GM12878 (cell line): Measurements from ENCODE around the gene MYBPC2. TPM values are rescaled to one million over a fixed set of nuclear protein-coding genes. Genes with fewer than 3 reads are reported as not detected.

Source experiments
- ATAC-seq: fragments of 200-7000 bp; cut with Tn5 transposase; 3 replicates; pipeline ENCODE4 v1.9.1; 2020; ENCODE audit warnings: mild to moderate bottlenecking, moderate library complexity
- BruUV-seq: library from RNA; stranded (reverse); fragments of 400-500 nt; replicated peaks from 2 replicates; lab custom pipeline; 2021; lab: Mats Ljungman, UMichigan
- CTCF ChIA-PET: fragments of 300-600 bp; sonication (Branson Sonifier 250); formaldehyde crosslinking; extraction: SDS; loops from one replicate; lab custom pipeline; 2021; ENCODE audit warnings: inconsistent platforms; lab: Yijun Ruan, JAX
- POLR2A ChIA-PET: fragments of 350-600 bp; formaldehyde crosslinking; extraction: SDS; loops from one replicate; lab custom pipeline; 2021; ENCODE audit warnings: inconsistent platforms; lab: Charles Lee
- RAD21 ChIA-PET: fragments of 300-600 bp; sonication (Branson Sonifier 250); formaldehyde crosslinking; loops from one replicate; lab custom pipeline; 2023; ENCODE audit warnings: antibody characterized with exemption; ENCODE audit not compliant: unreplicated experiment; lab: Charles Lee
- SMC1A ChIA-PET: fragments of 300-600 bp; sonication (Branson Sonifier 250); formaldehyde crosslinking; loops from one replicate; lab custom pipeline; 2023; ENCODE audit not compliant: unreplicated experiment, uncharacterized antibody; lab: Charles Lee
- DNase-seq: peaks from one replicate; pipeline ENCODE4 v3.0.0-alpha.2; 2011; ENCODE audit warnings: low read depth, low spot score
- FAIRE-seq: peaks from 3 replicates; lab custom pipeline; 2011; peaks lifted over from hg19 to GRCh38; lab: Jason Lieb, UNC
- H2AFZ ChIP-seq: 2 replicates; pipeline ENCODE4 v1.6.0; 2011; ENCODE audit warnings: low read depth, low read length, control low read depth; ENCODE audit not compliant: control insufficient read depth
- H3K27ac ChIP-seq: 2 replicates; pipeline ENCODE4 v1.5.1; 2011; ENCODE audit warnings: control low read depth; ENCODE audit not compliant: control insufficient read depth, insufficient read depth
- H3K27me3 ChIP-seq, 2 experiments: replicated peaks in 1 of 2; 2 replicates each; pipeline versions ENCODE4 v1.6.0 to v1.6.1; 2011; ENCODE audit warnings: low read length in 1 of 2; ENCODE audit not compliant: control insufficient read depth in 2 of 2, insufficient read depth in 2 of 2
- H3K36me3 ChIP-seq, 2 experiments: 2 replicates each; pipeline ENCODE4 v1.5.1; 2011; ENCODE audit warnings: low read length in 1 of 2; ENCODE audit not compliant: control insufficient read depth in 2 of 2, insufficient read depth in 2 of 2
- H3K4me1 ChIP-seq: 2 replicates; pipeline ENCODE4 v1.6.1; 2011; ENCODE audit warnings: mild to moderate bottlenecking, low read length, moderate library complexity, mixed read lengths; ENCODE audit not compliant: control insufficient read depth, insufficient read depth
- H3K4me2 ChIP-seq: 2 replicates; pipeline ENCODE4 v1.6.0; 2011; ENCODE audit warnings: control low read depth; ENCODE audit not compliant: control insufficient read depth, insufficient read depth
- H3K4me3 ChIP-seq: fragments of 200-600 bp; sonication (generic); 2 replicates; pipeline ENCODE4 v1.5.1; 2016
- H3K79me2 ChIP-seq: 2 replicates; pipeline ENCODE4 v1.6.0; 2011; ENCODE audit warnings: low read length; ENCODE audit not compliant: control insufficient read depth, insufficient read depth
- H3K9ac ChIP-seq: 2 replicates; pipeline ENCODE4 v1.8.0; 2011; ENCODE audit warnings: low read length, control low read depth, mixed read lengths; ENCODE audit not compliant: control insufficient read depth, insufficient read depth
- H3K9me3 ChIP-seq: replicated peaks from 3 replicates; pipeline ENCODE4 v1.5.1; 2011; ENCODE audit warnings: mild to moderate bottlenecking, low read length; ENCODE audit not compliant: control insufficient read depth, insufficient read depth
- H4K20me1 ChIP-seq: 2 replicates; pipeline ENCODE4 v1.6.0; 2011; ENCODE audit not compliant: control insufficient read depth, insufficient read depth
- KLF5 ChIP-seq: fragments of 450-650 bp; IDR thresholded peaks from 2 replicates; pipeline ENCODE4 v1.6.1; 2014; ENCODE audit warnings: mild to moderate bottlenecking; ENCODE audit not compliant: partially characterized antibody
- SP1 ChIP-seq: IDR thresholded peaks from one replicate; pipeline ENCODE4 v1.6.1; 2011; ENCODE audit warnings: low read depth, low read length
- SPI1 ChIP-seq: IDR thresholded peaks from 2 replicates; pipeline ENCODE4 v1.6.1; 2011; ENCODE audit warnings: low read depth, mild to moderate bottlenecking, low read length, moderate library complexity, borderline replicate concordance; ENCODE audit not compliant: insufficient read depth
- WGBS: methylation state at CpG from one replicate; pipeline ENCODE4 v1.1.6; 2016; ENCODE audit warnings: low lambda C conversion rate; ENCODE audit not compliant: insufficient replicate concordance, insufficient coverage; ENCODE audit errors: missing lambda C conversion rate; 5-methylcytosine and 5-hydroxymethylcytosine counted together
- in situ Hi-C: fragments of 300-500 bp; cut with MboI; formaldehyde crosslinking; loops from 9 replicates; pipeline ENCODE4 v1.14.3; 2018; ENCODE audit warnings: mixed read lengths
- intact Hi-C: fragments of 100-400 bp; cut with micrococcal nuclease; formaldehyde crosslinking; loops from one replicate; pipeline ENCODE4 v1.14.2; 2022; ENCODE audit not compliant: unreplicated experiment
- polyA plus RNA-seq, 11 experiments: library from polyadenylated mRNA; depleted of rRNA in 4 of 11; unstranded in 6 of 11; stranded (reverse) in 5 of 11; fragments of >200 nt; fragmentation: Nextera tagmentation in 4 of 11; fragmentation: Illumina TruSeq in 1 of 11; extraction: Ambion mirVana in 4 of 11; extraction: Trizol in 1 of 11; gene quantifications; 1 replicate in 1 of 11; 2 replicates in 10 of 11; pipeline versions ENCODE4 v1.2.1 to v1.2.3, GENCODE V29; 2011 to 2016; ENCODE audit warnings: inconsistent platforms in 2 of 11, missing spikeins in 2 of 11, low read depth in 1 of 11
- total RNA-seq, 4 experiments: library from RNA; depleted of rRNA in 3 of 4; stranded (reverse); fragments of >200 nt in 3 of 4; fragmentation: Illumina TruSeq in 1 of 4; extraction: Trizol in 1 of 4; gene quantifications; 2 replicates each; pipeline versions ENCODE4 v1.2.1 to v1.2.3, GENCODE V29; 2013 to 2021
- TF ChIP-seq, protein P1 (sequence below): fragments of 450-650 bp; IDR thresholded peaks from 2 replicates; pipeline ENCODE4 v1.6.1; 2016; ENCODE audit warnings: mild to moderate bottlenecking
- TF ChIP-seq, protein P2 (sequence below): fragments of 450-650 bp; IDR thresholded peaks from 2 replicates; pipeline ENCODE4 v1.6.1; 2018; ENCODE audit warnings: mild to moderate bottlenecking, low read depth, moderate library complexity; ENCODE audit not compliant: partially characterized antibody

Gene MYBPC2
- total and polyA plus RNA-seq, 10 of the 15 experiments (the other 5 are each of a cell fraction or from before 2014, with no cell fraction given): 0.09 to 2.6 (median 0.61) TPM

DNA sequence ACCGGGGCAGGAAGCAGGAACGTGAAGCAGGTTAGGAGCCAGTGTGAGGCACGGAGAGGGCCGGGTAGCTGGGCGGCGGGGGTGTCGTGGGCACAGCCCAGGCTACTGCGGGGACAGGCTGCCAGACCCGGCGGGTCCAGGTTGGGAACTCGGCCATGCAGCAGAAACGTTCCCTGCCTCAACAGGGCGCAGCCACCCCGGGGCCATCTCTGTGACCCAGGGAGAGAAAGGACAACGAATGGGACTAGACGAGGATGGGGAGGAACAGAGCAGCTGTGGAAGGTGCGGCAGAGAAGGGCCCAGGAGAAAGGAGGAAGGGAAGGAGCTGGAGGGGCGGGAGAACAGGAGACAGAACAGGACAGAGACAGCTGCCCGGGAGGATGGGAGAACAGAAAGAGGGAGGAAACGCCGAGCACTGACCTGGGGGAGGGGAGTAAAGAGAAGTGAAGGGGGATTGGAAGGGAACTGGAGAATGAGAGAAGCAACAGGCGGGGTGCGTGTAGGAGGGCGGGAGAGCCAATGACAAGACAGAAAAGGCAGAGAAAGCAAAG lies 56.8 kb downstream of the MYBPC2 start:
- H4K20me1 ChIP-seq: no peaks in the 10 kb centered on the region
- H3K4me2 ChIP-seq: no peak overlapping the region
- H3K9ac ChIP-seq: no peak overlapping the region
- in situ Hi-C loops (no loop called here), intact Hi-C loops (no loop called here)
- FAIRE-seq (no peak), ATAC-seq (no peak), DNase-seq (no peak)
- TF ChIP-seq, protein P1, sequence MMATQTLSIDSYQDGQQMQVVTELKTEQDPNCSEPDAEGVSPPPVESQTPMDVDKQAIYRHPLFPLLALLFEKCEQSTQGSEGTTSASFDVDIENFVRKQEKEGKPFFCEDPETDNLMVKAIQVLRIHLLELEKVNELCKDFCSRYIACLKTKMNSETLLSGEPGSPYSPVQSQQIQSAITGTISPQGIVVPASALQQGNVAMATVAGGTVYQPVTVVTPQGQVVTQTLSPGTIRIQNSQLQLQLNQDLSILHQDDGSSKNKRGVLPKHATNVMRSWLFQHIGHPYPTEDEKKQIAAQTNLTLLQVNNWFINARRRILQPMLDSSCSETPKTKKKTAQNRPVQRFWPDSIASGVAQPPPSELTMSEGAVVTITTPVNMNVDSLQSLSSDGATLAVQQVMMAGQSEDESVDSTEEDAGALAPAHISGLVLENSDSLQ: no peak
- TF ChIP-seq SP1: no peak
- TF ChIP-seq, protein P2, sequence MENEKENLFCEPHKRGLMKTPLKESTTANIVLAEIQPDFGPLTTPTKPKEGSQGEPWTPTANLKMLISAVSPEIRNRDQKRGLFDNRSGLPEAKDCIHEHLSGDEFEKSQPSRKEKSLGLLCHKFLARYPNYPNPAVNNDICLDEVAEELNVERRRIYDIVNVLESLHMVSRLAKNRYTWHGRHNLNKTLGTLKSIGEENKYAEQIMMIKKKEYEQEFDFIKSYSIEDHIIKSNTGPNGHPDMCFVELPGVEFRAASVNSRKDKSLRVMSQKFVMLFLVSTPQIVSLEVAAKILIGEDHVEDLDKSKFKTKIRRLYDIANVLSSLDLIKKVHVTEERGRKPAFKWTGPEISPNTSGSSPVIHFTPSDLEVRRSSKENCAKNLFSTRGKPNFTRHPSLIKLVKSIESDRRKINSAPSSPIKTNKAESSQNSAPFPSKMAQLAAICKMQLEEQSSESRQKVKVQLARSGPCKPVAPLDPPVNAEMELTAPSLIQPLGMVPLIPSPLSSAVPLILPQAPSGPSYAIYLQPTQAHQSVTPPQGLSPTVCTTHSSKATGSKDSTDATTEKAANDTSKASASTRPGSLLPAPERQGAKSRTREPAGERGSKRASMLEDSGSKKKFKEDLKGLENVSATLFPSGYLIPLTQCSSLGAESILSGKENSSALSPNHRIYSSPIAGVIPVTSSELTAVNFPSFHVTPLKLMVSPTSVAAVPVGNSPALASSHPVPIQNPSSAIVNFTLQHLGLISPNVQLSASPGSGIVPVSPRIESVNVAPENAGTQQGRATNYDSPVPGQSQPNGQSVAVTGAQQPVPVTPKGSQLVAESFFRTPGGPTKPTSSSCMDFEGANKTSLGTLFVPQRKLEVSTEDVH: no peak
- TF ChIP-seq SPI1: no peak
- TF ChIP-seq KLF5: no peak
- peaks cover 3% of the 10 kb centered on the region; the same call in 2 of the 3 replicates for H3K9me3 ChIP-seq
- ChIA-PET POLR2A (no interaction called here), RAD21 (no interaction called here), CTCF (interaction anchor here (0.9 kb wide), 1 partner anchor 10 kb away, joined by 4 read pairs; no protein-coding TSS in a partner anchor), SMC1A (no interaction called here)
- H3K36me3 ChIP-seq: no peaks in the 10 kb centered on the region
- H3K4me3 ChIP-seq: no peak overlapping the region
- WGBS: 84% methylated on average over 20 of the region's 24 CpGs
- H3K4me1 ChIP-seq: no peaks in the 10 kb centered on the region
- no peak overlapping the region for H3K27ac ChIP-seq
- BruUV-seq: no TSS peak
- no peaks in the 10 kb centered on the region for H3K27me3 ChIP-seq
- H2AFZ ChIP-seq: no peak overlapping the region
- no peaks in the 10 kb centered on the region for H3K79me2 ChIP-seq
